GM13976 (cell line): Measurements from ENCODE around the gene DDX17.
A peak's percentile ranks its signal among the peaks of the same experiment; 100 is the strongest.
"Not testable (repeated sequence)": the region's sequence is repeated elsewhere in the genome, so short reads cannot be mapped to it uniquely, and the experiment has no call there.

Experiments used
- DNase-seq: peaks from one replicate; pipeline ENCODE4 v3.0.0; 2012; ENCODE audit warnings: low spot score
- CTCF ChIP-seq: IDR thresholded peaks from 2 replicates; pipeline ENCODE4 v1.5.1; 2012; ENCODE audit warnings: borderline replicate concordance, mild to moderate bottlenecking; ENCODE audit not compliant: insufficient read depth; ENCODE audit errors: extremely low read depth, missing control alignments, control extremely low read depth
- in situ Hi-C: fragments of 300-500 bp; cut with MboI; formaldehyde crosslinking; loops from one replicate; pipeline ENCODE4 v1.12.0; 2022; ENCODE audit warnings: low sequenced_read_pairs, mixed read lengths, inconsistent platforms; ENCODE audit not compliant: unreplicated experiment

The DDX17 gene

GRCh38 chr22:38479096-38479837 is 26.8 kb downstream of the DDX17 start:
- no peak for DNase-seq
- in situ Hi-C loops = no loop called here
- no peak for TF ChIP-seq CTCF

- no peak for DNase-seq
- in situ Hi-C loops = no loop called here
- TF ChIP-seq CTCF = no peak
These were observed 28.5 kb downstream of the DDX17 start for GRCh38 chr22:38477585-38477984.

GRCh38 chr22:38474003-38474607 is 32.0 kb downstream of the DDX17 start:
- in situ Hi-C loops = no loop called here
- TF ChIP-seq CTCF = no peak

GRCh38 chr22:38471237-38471636 is 34.9 kb downstream of the DDX17 start:
- no peak for DNase-seq
- in situ Hi-C loops = no loop called here
- no peak for TF ChIP-seq CTCF

More at GRCh38 chr22:38474003-38474607, 32.0 kb downstream of the DDX17 start:
- DNase-seq = no peak

- in situ Hi-C loops, DNase-seq: not testable (repeated sequence)
These were observed 35.9 kb downstream of the DDX17 start for GRCh38 chr22:38470179-38470578.

GRCh38 chr22:38469306-38469781 is 36.8 kb downstream of the DDX17 start:
- peak; percentile 39 for DNase-seq
- TF ChIP-seq CTCF = no peak
- in situ Hi-C loops = no loop called here
